Activated CD8-positive, alpha-beta T cell treated with anti-CD3 and anti-CD28 coated beads for 36 hours (primary cell): Measurements from ENCODE around the gene ZMIZ1. TPM values are rescaled to one million over a fixed set of nuclear protein-coding genes. Genes with fewer than 3 reads are reported as not detected.

Source experiments
- ATAC-seq: fragments of 200-7000 bp; cut with Tn5 transposase; one replicate; pipeline ENCODE4 v1.10.0; 2021; ENCODE audit warnings: mild to moderate bottlenecking, moderate library complexity
- CTCF ChIA-PET: fragments of 350-600 bp; sonication (Branson Sonifier 250); formaldehyde crosslinking; loops from one replicate; lab custom pipeline; 2021; ENCODE audit warnings: antibody characterized with exemption; lab: Charles Lee
- POLR2A ChIA-PET: fragments of 350-600 bp; sonication (Branson Sonifier 250); formaldehyde crosslinking; loops from one replicate; lab custom pipeline; 2021; ENCODE audit warnings: antibody characterized with exemption; lab: Charles Lee
- DNase-seq: peaks from one replicate; pipeline ENCODE4 v3.0.0-alpha.2; 2020
- H3K27ac Mint-ChIP-seq: one replicate; pipeline ENCODE4 v1.8.0; 2021; ENCODE audit warnings: mild to moderate bottlenecking, mixed read lengths
- H3K27me3 Mint-ChIP-seq: one replicate; pipeline ENCODE4 v1.8.0; 2021; ENCODE audit warnings: mixed read lengths
- H3K36me3 Mint-ChIP-seq: one replicate; pipeline ENCODE4 v1.8.0; 2021; ENCODE audit warnings: low read depth, mixed read lengths
- H3K4me1 Mint-ChIP-seq: one replicate; pipeline ENCODE4 v1.8.0; 2021; ENCODE audit warnings: low read depth, mixed read lengths
- H3K4me3 Mint-ChIP-seq: one replicate; pipeline ENCODE4 v1.8.0; 2021; ENCODE audit warnings: mild to moderate bottlenecking, moderate library complexity, mixed read lengths
- H3K9me3 Mint-ChIP-seq: one replicate; pipeline ENCODE4 v1.8.0; 2021; ENCODE audit warnings: mixed read lengths
- intact Hi-C: fragments of 100-400 bp; cut with micrococcal nuclease; formaldehyde crosslinking; loops from one replicate; pipeline ENCODE4 v1.10.0; 2022
- total RNA-seq, 2 experiments: library from RNA; stranded (reverse); gene quantifications; one replicate each; pipeline ENCODE4 v1.2.3, GENCODE V29; 2021
- TF ChIP-seq, protein P1 (sequence below): fragments of 200-600 bp; IDR thresholded peaks from one replicate; pipeline ENCODE4 v1.8.0; 2022; ENCODE audit warnings: antibody characterized with exemption, mild to moderate bottlenecking

ZMIZ1 gene
- total RNA-seq, 2 experiments from 2014 or later = 46.5 to 52.2 TPM

GRCh38 chr10:79070606-79071395 lies 2.0 kb downstream of the ZMIZ1 start:
- POLR2A ChIA-PET = interaction anchor here (0.6 to 1.7 kb wide), 4 partner anchors 13 to 139 kb away, joined by 3 to 6 read pairs (median 4); no protein-coding TSS in a partner anchor
- TF ChIP-seq, protein P1, sequence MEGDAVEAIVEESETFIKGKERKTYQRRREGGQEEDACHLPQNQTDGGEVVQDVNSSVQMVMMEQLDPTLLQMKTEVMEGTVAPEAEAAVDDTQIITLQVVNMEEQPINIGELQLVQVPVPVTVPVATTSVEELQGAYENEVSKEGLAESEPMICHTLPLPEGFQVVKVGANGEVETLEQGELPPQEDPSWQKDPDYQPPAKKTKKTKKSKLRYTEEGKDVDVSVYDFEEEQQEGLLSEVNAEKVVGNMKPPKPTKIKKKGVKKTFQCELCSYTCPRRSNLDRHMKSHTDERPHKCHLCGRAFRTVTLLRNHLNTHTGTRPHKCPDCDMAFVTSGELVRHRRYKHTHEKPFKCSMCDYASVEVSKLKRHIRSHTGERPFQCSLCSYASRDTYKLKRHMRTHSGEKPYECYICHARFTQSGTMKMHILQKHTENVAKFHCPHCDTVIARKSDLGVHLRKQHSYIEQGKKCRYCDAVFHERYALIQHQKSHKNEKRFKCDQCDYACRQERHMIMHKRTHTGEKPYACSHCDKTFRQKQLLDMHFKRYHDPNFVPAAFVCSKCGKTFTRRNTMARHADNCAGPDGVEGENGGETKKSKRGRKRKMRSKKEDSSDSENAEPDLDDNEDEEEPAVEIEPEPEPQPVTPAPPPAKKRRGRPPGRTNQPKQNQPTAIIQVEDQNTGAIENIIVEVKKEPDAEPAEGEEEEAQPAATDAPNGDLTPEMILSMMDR = no peak
- intact Hi-C loops = loop anchor here (5.0 kb wide), 1 partner anchor 132 kb away; no protein-coding TSS in a partner anchor
- H3K9me3 Mint-ChIP-seq = no peaks in the 10 kb centered on the region
- peaks cover 15% of the 10 kb centered on the region for H3K4me1 Mint-ChIP-seq
- ATAC-seq (no peak), DNase-seq (peak; percentile 52)
- H3K36me3 Mint-ChIP-seq = no peaks in the 10 kb centered on the region
- no peaks in the 10 kb centered on the region for H3K27me3 Mint-ChIP-seq
- H3K4me3 Mint-ChIP-seq = peak overlapping the region; percentile 89
- no peak overlapping the region for H3K27ac Mint-ChIP-seq
- CTCF ChIA-PET = interaction anchor here (2.3 kb wide), 1 partner anchor 124 kb away, joined by 11 read pairs; no protein-coding TSS in a partner anchor

- Mint-ChIP-seq H3K27me3 (no peaks in the 10 kb centered on the region), H3K36me3 (no peaks in the 10 kb centered on the region), H3K9me3 (no peaks in the 10 kb centered on the region), H3K27ac (no peak overlapping the region), H3K4me3 (peak overlapping the region; percentile 89), H3K4me1 (peaks cover 16% of the 10 kb centered on the region)
- DNase-seq (no peak), ATAC-seq (no peak)
- ChIA-PET POLR2A (interaction anchor here (0.6 to 1.0 kb wide), 3 partner anchors 12 to 144 kb away, joined by 3 to 6 read pairs (median 3); no protein-coding TSS in a partner anchor), CTCF (interaction anchor here (2.3 kb wide), 1 partner anchor 124 kb away, joined by 11 read pairs; no protein-coding TSS in a partner anchor)
- intact Hi-C loops = loop anchor here (5.0 kb wide), 1 partner anchor 131 kb away; no protein-coding TSS in a partner anchor
- TF ChIP-seq, protein P1 = no peak
Measured at GRCh38 chr10:79071396-79071923, 2.7 kb downstream of the ZMIZ1 start.

DNA sequence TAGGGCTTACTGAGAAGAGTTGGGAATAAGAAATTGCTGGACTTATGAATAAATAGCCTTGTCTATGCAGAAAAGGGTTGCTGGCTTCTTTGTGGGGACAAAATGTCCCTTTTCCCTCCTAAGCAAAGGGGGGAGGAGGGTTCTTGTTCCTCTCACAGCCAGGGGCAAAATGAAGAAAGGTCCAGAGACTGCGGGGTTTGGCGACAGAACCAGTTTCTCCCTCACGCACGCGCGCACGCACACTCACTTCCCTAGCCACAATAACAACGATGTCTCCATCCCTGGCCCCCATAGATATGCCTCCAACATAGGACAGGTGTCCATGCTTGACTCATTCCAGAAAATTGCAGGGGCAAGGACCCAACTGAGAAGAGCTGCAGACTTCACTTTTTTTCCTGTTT lies 3.3 kb downstream of the ZMIZ1 start:
- TF ChIP-seq, protein P1 = no peak

GRCh38 chr10:79072994-79073645 lies 4.4 kb downstream of the ZMIZ1 start:
- DNase-seq = no peak
- no peak overlapping the region for H3K27ac Mint-ChIP-seq
- intact Hi-C loops = loop anchor here (5.0 kb wide), 1 partner anchor 129 kb away; no protein-coding TSS in a partner anchor
- H3K36me3 Mint-ChIP-seq = no peaks in the 10 kb centered on the region
- CTCF ChIA-PET = interaction anchor here (1.0 kb wide), 1 partner anchor 13 kb away, joined by 3 read pairs; no protein-coding TSS in a partner anchor
- no peak overlapping the region for H3K4me3 Mint-ChIP-seq
- H3K27me3 Mint-ChIP-seq = no peaks in the 10 kb centered on the region
- POLR2A ChIA-PET = no interaction called here
- TF ChIP-seq, protein P1 = no peak
- peaks cover 12% of the 10 kb centered on the region for H3K4me1 Mint-ChIP-seq
- no peak for ATAC-seq
- H3K9me3 Mint-ChIP-seq = no peaks in the 10 kb centered on the region

More for the DNA sequence above, 3.3 kb downstream of the ZMIZ1 start:
- ChIA-PET POLR2A (interaction anchor here (0.6 kb wide), 1 partner anchor 144 kb away, joined by 3 read pairs; no protein-coding TSS in a partner anchor), CTCF (no interaction called here)
- intact Hi-C loops = loop anchor here (5.0 kb wide), 1 partner anchor 130 kb away; no protein-coding TSS in a partner anchor
- Mint-ChIP-seq H3K27ac (no peak overlapping the region), H3K9me3 (no peaks in the 10 kb centered on the region), H3K4me1 (peaks cover 16% of the 10 kb centered on the region), H3K4me3 (no peak overlapping the region), H3K27me3 (no peaks in the 10 kb centered on the region), H3K36me3 (no peaks in the 10 kb centered on the region)
- no peak for DNase-seq
- no peak for ATAC-seq
